Activated CD4-positive, alpha-beta T cell treated with anti-CD3 and anti-CD28 coated beads, Interleukin-2, amount 10 ng/mL, durations not matched to agents 24 days and 14 days (primary cell): Measurements from ENCODE around the gene TBKBP1. TPM values are rescaled to one million over a fixed set of nuclear protein-coding genes. Genes with fewer than 3 reads are reported as not detected.

ENCODE experiments used
- DNase-seq: peaks from one replicate; pipeline ENCODE4 v3.0.0; 2022
- H3K27ac Mint-ChIP-seq: one replicate; pipeline ENCODE4 v1.8.0; 2022; ENCODE audit warnings: mild to moderate bottlenecking, mixed read lengths
- H3K27me3 Mint-ChIP-seq: one replicate; pipeline ENCODE4 v1.8.0; 2022; ENCODE audit warnings: mixed read lengths
- H3K36me3 Mint-ChIP-seq: one replicate; pipeline ENCODE4 v1.8.0; 2022; ENCODE audit warnings: low read depth, mild to moderate bottlenecking, mixed read lengths
- H3K4me1 Mint-ChIP-seq: one replicate; pipeline ENCODE4 v1.8.0; 2021; ENCODE audit warnings: mixed read lengths
- H3K4me3 Mint-ChIP-seq: one replicate; pipeline ENCODE4 v1.8.0; 2022; ENCODE audit warnings: mild to moderate bottlenecking, moderate library complexity, mixed read lengths
- H3K9me3 Mint-ChIP-seq: one replicate; pipeline ENCODE4 v1.8.0; 2021; ENCODE audit warnings: mixed read lengths
- intact Hi-C: fragments of 100-400 bp; cut with micrococcal nuclease; formaldehyde crosslinking; loops from one replicate; pipeline ENCODE4 v1.15.1; 2023
- total RNA-seq: library from RNA; stranded (reverse); gene quantifications from 2 replicates; pipeline ENCODE4 v1.2.3, GENCODE V29; 2022

TBKBP1 gene
- total RNA-seq, 1 donor from 2014 or later = 10.9 TPM

DNA sequence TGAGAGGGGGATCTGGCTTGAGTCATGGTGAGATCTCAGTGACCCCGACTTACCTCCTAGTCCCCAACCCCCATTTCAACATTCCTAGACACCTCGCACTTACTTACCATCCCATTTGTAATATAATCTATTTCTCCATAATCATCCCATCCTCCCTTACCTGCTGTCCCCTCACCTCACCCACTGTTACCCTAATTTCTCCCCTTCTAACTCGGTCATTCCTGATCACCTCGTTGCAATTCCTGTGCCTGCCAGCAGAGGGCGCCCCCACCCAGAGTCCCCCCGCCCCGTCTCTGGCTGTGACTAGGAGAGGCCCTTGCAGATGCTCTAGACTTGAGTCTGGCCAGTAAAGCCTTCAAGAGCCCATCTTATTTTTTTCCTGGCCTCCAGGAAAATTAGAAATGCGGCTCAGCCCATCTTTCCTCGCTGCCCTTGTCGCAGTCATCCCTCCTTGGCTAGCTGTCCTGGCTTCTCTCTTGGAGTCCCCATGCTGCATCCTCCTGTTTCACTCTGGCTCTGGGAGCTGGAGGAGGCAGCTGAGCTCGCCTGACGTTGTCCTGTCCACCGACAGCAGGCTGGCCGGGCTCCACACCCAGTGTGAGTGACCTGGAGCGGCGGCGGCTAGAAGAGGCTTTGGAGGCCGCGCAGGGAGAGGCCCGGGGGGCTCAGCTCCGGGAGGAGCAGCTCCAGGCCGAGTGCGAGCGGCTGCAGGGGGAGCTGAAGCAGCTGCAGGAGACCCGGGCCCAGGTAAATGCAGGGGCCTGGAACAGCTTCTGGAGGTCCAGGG is 5.0 kb downstream of the TBKBP1 start:
- DNase-seq = peak; percentile 92
- intact Hi-C loops = loop anchor here (1.0 to 2.0 kb wide), 4 partner anchors 34 to 103 kb away; partner anchors contain the start of gene TBX21
- peaks cover 14% of the 10 kb centered on the region for H3K36me3 Mint-ChIP-seq
- H3K4me1 Mint-ChIP-seq = peaks cover 50% of the 10 kb centered on the region
- H3K4me3 Mint-ChIP-seq = no peak overlapping the region
- H3K9me3 Mint-ChIP-seq = no peaks in the 10 kb centered on the region
- H3K27me3 Mint-ChIP-seq = peaks cover 3% of the 10 kb centered on the region
- peak overlapping the region; percentile 10 for H3K27ac Mint-ChIP-seq

- DNase-seq = no peak
- Mint-ChIP-seq H3K9me3 (no peaks in the 10 kb centered on the region), H3K4me1 (peaks cover 56% of the 10 kb centered on the region), H3K36me3 (peaks cover 14% of the 10 kb centered on the region), H3K4me3 (no peak overlapping the region), H3K27ac (no peak overlapping the region), H3K27me3 (peaks cover 3% of the 10 kb centered on the region)
- intact Hi-C loops = loop anchor here (1.0 to 2.0 kb wide), 4 partner anchors 34 to 103 kb away; partner anchors contain the start of gene TBX21
Measured at GRCh38 chr17:47699536-47699840, 5.5 kb downstream of the TBKBP1 start.

GRCh38 chr17:47700471-47701449 is 6.8 kb downstream of the TBKBP1 start:
- H3K27me3 Mint-ChIP-seq = no peaks in the 10 kb centered on the region
- H3K36me3 Mint-ChIP-seq = peaks cover 16% of the 10 kb centered on the region
- peak overlapping the region; percentile 78 for H3K27ac Mint-ChIP-seq
- peaks cover 59% of the 10 kb centered on the region for H3K4me1 Mint-ChIP-seq
- no peaks in the 10 kb centered on the region for H3K9me3 Mint-ChIP-seq
- H3K4me3 Mint-ChIP-seq = peak overlapping the region; percentile 36
- DNase-seq = no peak
- intact Hi-C loops = no loop called here

DNA sequence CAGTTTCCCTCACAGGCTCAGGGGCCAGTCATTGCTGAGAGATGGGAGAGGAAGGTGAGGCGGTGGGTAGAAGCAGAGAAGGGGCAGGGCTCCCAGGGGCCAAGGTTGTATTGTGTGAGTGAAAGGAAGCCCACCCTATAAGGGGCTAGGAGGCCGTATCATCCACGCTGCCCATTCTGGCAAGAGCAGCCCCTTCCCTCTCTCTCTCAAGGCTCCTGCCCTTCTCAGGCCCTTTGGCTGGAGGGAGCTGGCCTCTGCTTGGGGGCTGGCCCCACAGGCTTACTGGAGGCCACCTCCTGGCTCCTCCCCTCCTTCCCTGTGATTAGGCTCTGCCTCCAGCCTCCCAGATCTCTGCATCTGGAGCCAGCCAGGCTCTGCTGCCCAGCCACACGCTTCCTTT is 7.6 kb downstream of the TBKBP1 start:
- no peaks in the 10 kb centered on the region for H3K9me3 Mint-ChIP-seq
- no peak for DNase-seq
- no peaks in the 10 kb centered on the region for H3K27me3 Mint-ChIP-seq
- peak overlapping the region; percentile 85 for H3K27ac Mint-ChIP-seq
- intact Hi-C loops = no loop called here
- H3K36me3 Mint-ChIP-seq = peaks cover 17% of the 10 kb centered on the region
- H3K4me1 Mint-ChIP-seq = peaks cover 67% of the 10 kb centered on the region
- peak overlapping the region; percentile 36 for H3K4me3 Mint-ChIP-seq

DNA sequence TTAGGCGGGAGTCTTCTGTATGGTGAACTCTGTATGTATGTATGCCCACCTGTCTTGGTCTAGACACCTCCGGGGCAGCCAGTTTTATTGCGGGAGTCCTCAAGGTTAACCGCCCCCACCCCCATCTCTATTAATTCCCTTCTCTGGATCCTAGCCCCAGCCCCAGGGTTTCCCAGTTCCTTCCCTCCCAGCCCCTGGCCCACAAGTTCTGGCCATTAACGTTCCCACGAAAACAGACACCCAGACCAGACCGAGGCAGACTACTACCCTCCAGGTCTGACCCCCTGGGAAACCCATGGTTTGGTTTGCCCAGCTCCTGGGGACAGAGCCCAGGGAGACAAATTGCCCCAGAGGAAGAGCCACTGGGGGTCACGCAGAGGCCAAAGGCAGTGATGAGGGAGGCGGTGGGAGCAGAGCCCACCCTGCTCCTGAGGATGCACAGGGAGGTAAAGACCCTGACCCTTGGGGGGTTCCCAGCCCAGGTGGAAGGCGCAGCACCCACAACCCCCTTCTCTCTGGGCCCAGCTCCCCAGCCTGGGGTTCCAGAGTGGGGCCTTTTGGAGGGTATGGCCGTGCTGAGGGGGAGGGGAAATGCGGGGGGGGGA is 8.5 kb downstream of the TBKBP1 start:
- H3K4me3 Mint-ChIP-seq = peak overlapping the region; percentile 60
- no peaks in the 10 kb centered on the region for H3K9me3 Mint-ChIP-seq
- intact Hi-C loops = no loop called here
- H3K4me1 Mint-ChIP-seq = peaks cover 73% of the 10 kb centered on the region
- H3K36me3 Mint-ChIP-seq = peaks cover 17% of the 10 kb centered on the region
- H3K27ac Mint-ChIP-seq = peak overlapping the region; percentile 85
- no peaks in the 10 kb centered on the region for H3K27me3 Mint-ChIP-seq
- peak; percentile 55 for DNase-seq

GRCh38 chr17:47703191-47703591 is 9.2 kb downstream of the TBKBP1 start:
- Mint-ChIP-seq H3K36me3 (peaks cover 17% of the 10 kb centered on the region), H3K27me3 (no peaks in the 10 kb centered on the region), H3K4me3 (peak overlapping the region; percentile 79), H3K27ac (peak overlapping the region; percentile 87), H3K9me3 (no peaks in the 10 kb centered on the region), H3K4me1 (peaks cover 76% of the 10 kb centered on the region)
- intact Hi-C loops = no loop called here
- DNase-seq = peak; percentile 83

GRCh38 chr17:47703671-47704070 is 9.7 kb downstream of the TBKBP1 start:
- Mint-ChIP-seq H3K4me3 (peak overlapping the region; percentile 79), H3K9me3 (no peaks in the 10 kb centered on the region), H3K27me3 (no peaks in the 10 kb centered on the region), H3K4me1 (peaks cover 75% of the 10 kb centered on the region), H3K36me3 (peaks cover 16% of the 10 kb centered on the region), H3K27ac (peak overlapping the region; percentile 87)
- intact Hi-C loops = no loop called here
- no peak for DNase-seq

DNA sequence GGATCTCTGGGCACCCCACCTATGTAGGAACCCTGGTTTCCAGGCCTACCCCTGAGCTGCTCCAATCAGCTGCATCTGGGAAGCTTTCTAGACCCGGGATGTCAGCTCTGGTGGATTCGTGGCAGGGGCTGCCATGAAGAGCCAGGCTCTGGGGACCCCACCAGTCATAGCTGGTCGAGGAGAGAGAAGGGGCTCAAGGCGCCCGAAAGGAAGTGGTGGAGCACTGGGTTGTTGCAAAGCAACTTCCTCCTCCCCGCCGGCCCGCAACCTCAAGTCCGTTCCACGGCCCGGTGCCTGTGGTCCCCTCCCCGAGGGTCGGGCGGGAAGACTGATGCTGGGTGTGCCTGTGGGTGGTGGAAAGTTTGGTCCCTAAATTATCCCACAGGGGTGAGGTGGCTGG is 10.2 kb downstream of the TBKBP1 start:
- intact Hi-C loops = no loop called here
- peaks cover 70% of the 10 kb centered on the region for H3K4me1 Mint-ChIP-seq
- peak overlapping the region; percentile 79 for H3K4me3 Mint-ChIP-seq
- H3K27me3 Mint-ChIP-seq = no peaks in the 10 kb centered on the region
- peak; percentile 72 for DNase-seq
- H3K9me3 Mint-ChIP-seq = no peaks in the 10 kb centered on the region
- peak overlapping the region; percentile 87 for H3K27ac Mint-ChIP-seq
- H3K36me3 Mint-ChIP-seq = peaks cover 14% of the 10 kb centered on the region

DNA sequence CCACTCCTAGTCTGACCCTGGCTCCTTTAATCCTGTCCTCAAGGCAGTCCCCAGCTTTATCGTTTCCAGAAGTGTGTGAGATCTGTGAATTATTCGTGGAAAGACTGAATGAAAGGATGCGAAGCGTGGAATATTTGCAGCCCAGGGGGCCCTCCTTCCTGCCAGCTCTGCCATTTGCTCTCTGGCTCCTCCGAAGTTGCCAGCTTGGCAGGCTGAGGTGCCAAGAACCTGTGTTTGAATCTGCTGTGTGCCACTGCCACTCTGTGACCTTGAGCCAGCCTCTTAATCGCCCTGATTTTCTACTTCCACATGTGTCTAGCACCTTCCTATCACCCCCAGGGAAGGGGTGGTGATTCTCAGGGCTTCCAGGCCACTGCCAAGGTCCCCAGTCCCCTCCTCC is 10.8 kb downstream of the TBKBP1 start:
- no peaks in the 10 kb centered on the region for H3K27me3 Mint-ChIP-seq
- H3K4me1 Mint-ChIP-seq = peaks cover 69% of the 10 kb centered on the region
- intact Hi-C loops = loop anchor here (1.0 kb wide), 1 partner anchor 31 kb away; no protein-coding TSS in a partner anchor
- no peaks in the 10 kb centered on the region for H3K9me3 Mint-ChIP-seq
- DNase-seq = peak; percentile 55
- H3K36me3 Mint-ChIP-seq = peaks cover 12% of the 10 kb centered on the region
- H3K4me3 Mint-ChIP-seq = peak overlapping the region; percentile 79
- H3K27ac Mint-ChIP-seq = peak overlapping the region; percentile 98

GRCh38 chr17:47705536-47706530 is 11.9 kb downstream of the TBKBP1 start:
- H3K4me3 Mint-ChIP-seq = peak overlapping the region; percentile 79
- peaks cover 73% of the 10 kb centered on the region for H3K4me1 Mint-ChIP-seq
- peaks cover 13% of the 10 kb centered on the region for H3K36me3 Mint-ChIP-seq
- no peaks in the 10 kb centered on the region for H3K9me3 Mint-ChIP-seq
- H3K27me3 Mint-ChIP-seq = no peaks in the 10 kb centered on the region
- peak; percentile 82 for DNase-seq
- intact Hi-C loops = loop anchor here (1.0 kb wide), 2 partner anchors 13 to 29 kb away; no protein-coding TSS in a partner anchor
- peak overlapping the region; percentile 98 for H3K27ac Mint-ChIP-seq

DNA sequence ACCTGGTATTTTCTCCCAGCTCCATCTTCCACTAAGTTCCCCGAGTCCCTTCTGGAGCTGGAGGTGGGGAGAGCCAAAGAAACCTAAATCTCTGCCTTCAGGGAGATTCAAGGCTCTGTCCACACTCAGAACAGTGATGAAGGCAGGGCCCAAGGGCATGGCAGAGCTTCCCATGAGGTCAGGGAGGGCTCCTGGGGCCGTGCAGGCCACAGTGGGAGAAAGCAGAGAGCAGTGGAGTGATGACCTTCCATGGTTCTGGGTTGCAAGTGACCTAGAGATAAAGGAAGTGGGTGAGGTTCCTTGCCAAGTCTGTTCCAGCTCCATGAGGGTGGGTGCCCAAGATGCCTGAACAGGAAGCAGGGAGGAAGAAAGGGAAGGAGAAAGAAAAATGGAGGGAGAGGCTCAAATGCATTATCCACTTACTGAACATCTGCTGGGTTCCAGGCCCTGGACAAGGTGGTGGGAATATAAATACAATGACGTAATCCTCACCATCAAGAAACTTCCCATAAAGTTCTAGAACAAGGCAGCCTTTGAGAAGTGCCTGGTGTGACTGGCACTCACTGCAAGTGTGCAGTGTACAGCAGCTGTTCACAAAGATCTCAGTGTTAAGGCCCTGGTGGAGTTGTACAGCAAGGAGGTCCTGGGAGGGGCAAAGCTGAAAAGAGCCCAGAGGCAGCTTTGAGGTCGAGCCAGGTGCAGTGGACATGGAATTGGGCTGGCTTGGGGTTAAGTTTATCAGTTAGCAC is 13.3 kb downstream of the TBKBP1 start:
- Mint-ChIP-seq H3K9me3 (no peaks in the 10 kb centered on the region), H3K36me3 (peaks cover 13% of the 10 kb centered on the region), H3K27ac (peak overlapping the region; percentile 98), H3K4me1 (peaks cover 69% of the 10 kb centered on the region), H3K4me3 (peak overlapping the region; percentile 79), H3K27me3 (no peaks in the 10 kb centered on the region)
- DNase-seq = no peak
- intact Hi-C loops = no loop called here

DNA sequence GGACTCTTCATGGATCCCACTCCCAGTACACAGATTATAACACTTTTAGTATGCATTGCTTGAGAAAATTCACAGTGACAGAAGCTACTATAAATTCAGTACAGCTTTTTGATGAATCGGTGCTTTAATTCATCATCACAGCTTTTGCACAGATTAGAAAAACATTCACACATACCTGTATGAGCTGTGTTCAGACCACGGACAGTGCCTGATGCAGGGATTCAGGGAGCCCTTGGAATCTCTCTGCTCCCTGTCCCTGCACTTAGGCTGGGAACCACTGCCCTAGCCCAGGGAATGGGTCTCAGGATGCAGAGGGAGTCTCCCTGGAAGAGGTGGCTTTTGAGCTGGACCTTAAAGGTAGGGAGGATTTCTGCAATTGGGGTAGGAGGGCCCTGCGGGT is 13.9 kb downstream of the TBKBP1 start:
- H3K36me3 Mint-ChIP-seq = peaks cover 13% of the 10 kb centered on the region
- intact Hi-C loops = no loop called here
- no peaks in the 10 kb centered on the region for H3K9me3 Mint-ChIP-seq
- H3K27me3 Mint-ChIP-seq = no peaks in the 10 kb centered on the region
- no peak overlapping the region for H3K27ac Mint-ChIP-seq
- DNase-seq = no peak
- H3K4me3 Mint-ChIP-seq = no peak overlapping the region
- peaks cover 66% of the 10 kb centered on the region for H3K4me1 Mint-ChIP-seq
